DOHH2 (cell line): ENCODE data around the gene RAET1G.

ENCODE experiments used
- EZH2phosphoT487 ChIP-seq: fragments of 200-600 bp; sonication (generic); IDR thresholded peaks from 2 replicates; pipeline ENCODE4 v1.6.1; 2017; ENCODE audit warnings: borderline replicate concordance, mild to moderate bottlenecking, antibody characterized with exemption, low read length, moderate library complexity, mixed read lengths
- TF ChIP-seq, protein P1 (sequence below): fragments of 200-600 bp; sonication (generic); IDR thresholded peaks from one replicate; pipeline ENCODE4 v1.5.1; 2014; ENCODE audit warnings: antibody characterized with exemption, mild to moderate bottlenecking, low read depth, low read length; ENCODE audit not compliant: poor library complexity, severe bottlenecking

DNA sequence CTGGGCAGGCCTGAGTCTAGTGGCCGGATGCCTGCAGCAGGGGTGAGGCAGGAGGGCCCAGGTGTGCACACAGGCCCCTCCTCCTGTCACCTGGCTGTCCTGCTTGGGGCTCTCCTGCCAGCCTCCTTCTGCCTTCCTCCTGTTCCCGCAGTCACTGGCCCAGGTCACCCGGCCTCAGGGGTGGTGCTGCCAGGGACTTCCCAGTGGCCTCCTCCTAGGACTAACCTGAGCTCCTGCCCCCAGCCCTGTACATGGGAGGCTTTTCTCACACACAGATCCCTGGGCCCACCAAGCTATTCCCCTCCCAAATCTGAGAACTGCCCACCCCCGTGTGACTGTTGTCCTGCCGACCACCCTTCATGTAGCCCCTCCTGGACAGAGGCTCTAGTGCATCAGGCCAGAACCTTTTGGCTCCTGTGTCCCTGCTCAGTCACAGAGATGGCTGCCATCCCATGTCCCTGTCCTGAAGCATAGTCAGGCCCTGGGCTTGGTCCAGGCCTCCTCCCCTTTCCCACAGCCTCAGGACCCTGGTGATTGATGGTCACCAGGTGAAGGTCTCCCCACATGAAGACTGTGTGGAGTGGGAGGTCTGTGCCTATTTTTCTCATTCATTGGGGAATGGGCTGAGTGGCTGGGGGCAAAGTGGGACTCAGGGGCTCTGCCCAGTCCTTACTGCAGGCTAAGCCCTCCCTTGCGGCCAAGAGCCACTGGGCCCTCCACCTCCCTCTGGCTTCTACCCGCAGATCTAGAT lies 39.7 kb upstream of the RAET1G start:
- TF ChIP-seq, protein P1, sequence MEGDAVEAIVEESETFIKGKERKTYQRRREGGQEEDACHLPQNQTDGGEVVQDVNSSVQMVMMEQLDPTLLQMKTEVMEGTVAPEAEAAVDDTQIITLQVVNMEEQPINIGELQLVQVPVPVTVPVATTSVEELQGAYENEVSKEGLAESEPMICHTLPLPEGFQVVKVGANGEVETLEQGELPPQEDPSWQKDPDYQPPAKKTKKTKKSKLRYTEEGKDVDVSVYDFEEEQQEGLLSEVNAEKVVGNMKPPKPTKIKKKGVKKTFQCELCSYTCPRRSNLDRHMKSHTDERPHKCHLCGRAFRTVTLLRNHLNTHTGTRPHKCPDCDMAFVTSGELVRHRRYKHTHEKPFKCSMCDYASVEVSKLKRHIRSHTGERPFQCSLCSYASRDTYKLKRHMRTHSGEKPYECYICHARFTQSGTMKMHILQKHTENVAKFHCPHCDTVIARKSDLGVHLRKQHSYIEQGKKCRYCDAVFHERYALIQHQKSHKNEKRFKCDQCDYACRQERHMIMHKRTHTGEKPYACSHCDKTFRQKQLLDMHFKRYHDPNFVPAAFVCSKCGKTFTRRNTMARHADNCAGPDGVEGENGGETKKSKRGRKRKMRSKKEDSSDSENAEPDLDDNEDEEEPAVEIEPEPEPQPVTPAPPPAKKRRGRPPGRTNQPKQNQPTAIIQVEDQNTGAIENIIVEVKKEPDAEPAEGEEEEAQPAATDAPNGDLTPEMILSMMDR = no peak
- no peak for TF ChIP-seq EZH2phosphoT487
